ENCODE measurements around the gene CDS2. TPM values are rescaled to one million over a fixed set of nuclear protein-coding genes. Genes with fewer than 3 reads are reported as not detected.

Gene CDS2
- total and polyA plus RNA-seq, 11 donors, result 22.5 to 105 (median 83.1) TPM

GRCh38 chr20:5131502-5131901 lies 4.7 kb downstream of the CDS2 start:
- 64 to 71% (median 67%) methylated on average over 5 of the region's 5 CpGs for WGBS, 4 donors
- DNase-seq (no peak), ATAC-seq (no peak)
- peak overlapping the region; percentile 27 to 99 (median 84) for H3K27ac ChIP-seq
- H3K4me3 ChIP-seq, result peak overlapping the region in 8 of 12 donors; percentile 1 to 32 (median 27)
- peaks cover 7 to 88% (median 65%) of the 10 kb centered on the region in 12 donors for H3K4me1 ChIP-seq
- no peaks in the 10 kb centered on the region for H3K9me3 ChIP-seq
- intact Hi-C loops (cut with DNase I), result no loop called here
- no peaks in the 10 kb centered on the region for H3K27me3 ChIP-seq
- TF ChIP-seq POLR2A (IDR thresholded peaks at IDR 0.05) (no peak), CTCF (IDR thresholded peaks at IDR 0.05) (no peak)
- H3K36me3 ChIP-seq, result peaks cover 0 to 24% (median 3%) of the 10 kb centered on the region in 9 donors

GRCh38 chr20:5133998-5134397 lies 7.2 kb downstream of the CDS2 start:
- H3K36me3 ChIP-seq, result peaks cover 0 to 22% (median 3%) of the 10 kb centered on the region in 9 donors
- peak overlapping the region in 6 of 12 donors; percentile 43 to 78 (median 74) for H3K27ac ChIP-seq
- TF ChIP-seq CTCF (IDR thresholded peaks at IDR 0.05) (no peak), POLR2A (IDR thresholded peaks at IDR 0.05) (no peak)
- H3K4me1 ChIP-seq, result peaks cover 1 to 83% (median 54%) of the 10 kb centered on the region in 12 donors
- WGBS, 4 donors, result 73 to 89% (median 83%) methylated on average over 6 of the region's 6 CpGs
- no peak for ATAC-seq
- intact Hi-C loops (cut with DNase I), result no loop called here
- no peak for DNase-seq
- H3K9me3 ChIP-seq, result no peaks in the 10 kb centered on the region
- H3K27me3 ChIP-seq, result no peaks in the 10 kb centered on the region
- no peak overlapping the region for H3K4me3 ChIP-seq

GRCh38 chr20:5135363-5136012 lies 8.7 kb downstream of the CDS2 start:
- Histone ChIP-seq H3K4me1 (peaks cover 0 to 82% (median 51%) of the 10 kb centered on the region in 12 donors), H3K9me3 (no peaks in the 10 kb centered on the region), H3K27ac (peak overlapping the region in 11 of 12 donors; percentile 41 to 78 (median 69)), H3K27me3 (no peaks in the 10 kb centered on the region), H3K4me3 (no peak overlapping the region), H3K36me3 (peaks cover 0 to 13% (median 3%) of the 10 kb centered on the region in 9 donors)
- ATAC-seq, result peak; percentile 60 to 75 (median 68)
- peak in 1 of 5 donors; percentile 16 for DNase-seq
- TF ChIP-seq CTCF (IDR thresholded peaks at IDR 0.05), result peak in 1 of 12 donors; percentile 18
- TF ChIP-seq POLR2A (IDR thresholded peaks at IDR 0.05), result no peak
- 25 to 40% (median 34%) methylated on average over 4 of the region's 4 CpGs for WGBS, 4 donors
- intact Hi-C loops (cut with DNase I), result loop anchor here in 2 of 10 donors (2.0 to 5.0 kb wide), 2 partner anchors 47 to 53 kb away; no protein-coding TSS in a partner anchor

- Histone ChIP-seq H3K9me3 (no peaks in the 10 kb centered on the region), H3K27me3 (no peaks in the 10 kb centered on the region), H3K4me1 (peaks cover 0 to 82% (median 53%) of the 10 kb centered on the region in 12 donors), H3K36me3 (peaks cover 0 to 13% (median 3%) of the 10 kb centered on the region in 9 donors), H3K4me3 (no peak overlapping the region), H3K27ac (peak overlapping the region in 11 of 12 donors; percentile 8 to 78 (median 69))
- DNase-seq, result no peak
- 54 to 69% (median 59%) methylated on average over 4 of the region's 4 CpGs for WGBS, 4 donors
- TF ChIP-seq CTCF (IDR thresholded peaks at IDR 0.05) (no peak), POLR2A (IDR thresholded peaks at IDR 0.05) (no peak)
- intact Hi-C loops (cut with DNase I), result loop anchor here in 2 of 10 donors (2.0 to 5.0 kb wide), 2 partner anchors 46 to 53 kb away; no protein-coding TSS in a partner anchor
- ATAC-seq, result peak in 3 of 4 donors; percentile 3 to 37 (median 4)
Measured at GRCh38 chr20:5136096-5136495, 9.3 kb downstream of the CDS2 start.
